Measurements from ENCODE around the gene SH2D1B.
A peak's percentile ranks its signal among the peaks of the same experiment; 100 is the strongest.
"Not testable (repeated sequence)": the region's sequence is repeated elsewhere in the genome, so short reads cannot be mapped to it uniquely, and the experiment has no call there.

The SH2D1B gene

GRCh38 chr1:162412002-162412401 is at the start of gene SH2D1B:
Gene SH2D1B (minus strand): TSS chr1:162412136. CDS start chr1:162412016, 120 bp downstream.
- DNase-seq: no peak

GRCh38 chr1:162458236-162458635 is 46.3 kb upstream of the SH2D1B start:
- no peak for DNase-seq

GRCh38 chr1:162456323-162456722 is 44.4 kb upstream of the SH2D1B start:
- DNase-seq: no peak

GRCh38 chr1:162454361-162454760 is 42.4 kb upstream of the SH2D1B start:
- not testable (repeated sequence) for DNase-seq

GRCh38 chr1:162446946-162447345 is 35.0 kb upstream of the SH2D1B start:
- DNase-seq: no peak

- DNase-seq: no peak
These were observed 33.0 kb upstream of the SH2D1B start for GRCh38 chr1:162444903-162445302.

GRCh38 chr1:162432977-162433713 is 21.2 kb upstream of the SH2D1B start:
- not testable (repeated sequence) for DNase-seq

GRCh38 chr1:162430583-162430982 is 18.6 kb upstream of the SH2D1B start:
- no peak for DNase-seq

GRCh38 chr1:162422662-162423375 is 10.9 kb upstream of the SH2D1B start:
- no peak for DNase-seq

GRCh38 chr1:162421258-162422164 is 9.6 kb upstream of the SH2D1B start:
- DNase-seq: no peak

GRCh38 chr1:162420120-162420519 is 8.2 kb upstream of the SH2D1B start:
- no peak for DNase-seq

- DNase-seq: not testable (repeated sequence)
These were observed 7.6 kb upstream of the SH2D1B start for GRCh38 chr1:162419450-162419931.

- DNase-seq: not testable (repeated sequence)
These were observed 6.6 kb upstream of the SH2D1B start for GRCh38 chr1:162418584-162418983.

GRCh38 chr1:162417650-162418049 is 5.7 kb upstream of the SH2D1B start:
- no peak for DNase-seq

- DNase-seq: no peak
These were observed 5.0 kb upstream of the SH2D1B start for GRCh38 chr1:162416909-162417308.

- DNase-seq: no peak
These were observed 4.3 kb upstream of the SH2D1B start for GRCh38 chr1:162416215-162416614.

GRCh38 chr1:162407539-162407938 is 4.4 kb downstream of the SH2D1B start:
- no peak for DNase-seq

GRCh38 chr1:162406811-162407210 is 5.1 kb downstream of the SH2D1B start:
- DNase-seq: no peak

- no peak for DNase-seq
These were observed 6.1 kb downstream of the SH2D1B start for GRCh38 chr1:162405800-162406199.

GRCh38 chr1:162404550-162405160 is 7.3 kb downstream of the SH2D1B start:
- DNase-seq: no peak

- DNase-seq: no peak
These were observed 11.1 kb downstream of the SH2D1B start for GRCh38 chr1:162400790-162401355.

GRCh38 chr1:162398999-162399580 is 12.8 kb downstream of the SH2D1B start:
- peak in 1 of 2 experiments; percentile 48 for DNase-seq
